Thyroid gland (tissue), 4 donors: ENCODE measurements around the gene TMEM273.

Source experiments
- CTCF ChIP-seq, 6 experiments: fragments of 200-600 bp in 3 of 6; fragments of 450-650 bp in 3 of 6; sonication (generic) in 3 of 6; IDR thresholded peaks; one replicate each; pipeline ENCODE4 v1.5.1; 2016 to 2019; ENCODE audit warnings: antibody characterized with exemption in 6 of 6, mild to moderate bottlenecking in 2 of 6, inconsistent platforms in 1 of 6, moderate library complexity in 1 of 6
- POLR2A ChIP-seq, 2 donors: fragments of 450-650 bp; IDR thresholded peaks; one replicate each; pipeline ENCODE4 v1.6.1; 2017; ENCODE audit warnings: antibody characterized with exemption in 2 of 2, mild to moderate bottlenecking in 2 of 2, moderate library complexity in 1 of 2

- TF ChIP-seq CTCF (IDR thresholded peaks at IDR 0.05) (no peak), POLR2A (IDR thresholded peaks at IDR 0.05) (no peak)
These were observed 79.5 kb downstream of the TMEM273 start for GRCh38 chr10:49108656-49109055.
